Adrenal gland (tissue), 12 donors: Measurements from ENCODE around the gene PTPRD. TPM values are rescaled to one million over a fixed set of nuclear protein-coding genes. Genes with fewer than 3 reads are reported as not detected.

Experiments used
- DNase-seq, 7 donors: peaks; one replicate each; pipeline ENCODE4 v3.0.0-alpha.2; 2019 to 2020
- H3K27ac ChIP-seq, 5 donors: fragments of 200-600 bp; sonication (generic) in 4 of 5; 1 replicate in 3 of 5; 2 replicates in 2 of 5; pipeline versions ENCODE4 v1.5.1 to v1.8.0; 2016 to 2020; ENCODE audit warnings: mild to moderate bottlenecking in 1 of 5
- H3K27me3 ChIP-seq: fragments of 200-600 bp; 2 replicates; pipeline ENCODE4 v1.8.0; 2021
- H3K36me3 ChIP-seq, 2 donors: fragments of 200-600 bp; replicated peaks in 1 of 2; 1 replicate in 1 of 2; 2 replicates in 1 of 2; pipeline versions ENCODE4 v1.5.1 to v1.8.0; 2018 to 2022
- H3K4me1 ChIP-seq, 2 donors: fragments of 200-600 bp; replicated peaks in 1 of 2; 1 replicate in 1 of 2; 2 replicates in 1 of 2; pipeline versions ENCODE4 v1.5.1 to v1.8.0; 2018 to 2021
- H3K4me3 ChIP-seq, 4 donors: fragments of 200-600 bp; sonication (generic) in 3 of 4; one replicate each; pipeline ENCODE4 v1.5.1; 2016 to 2018
- H3K9me3 ChIP-seq, 3 donors: fragments of 200-600 bp; sonication (generic) in 1 of 3; replicated peaks in 1 of 3; 1 replicate in 2 of 3; 2 replicates in 1 of 3; pipeline versions ENCODE4 v1.5.1 to v1.8.0; 2016 to 2021
- POLR2A ChIP-seq, 2 donors: fragments of 450-650 bp; IDR thresholded peaks; one replicate each; pipeline ENCODE4 v1.6.1; 2017; ENCODE audit warnings: antibody characterized with exemption in 2 of 2, mild to moderate bottlenecking in 2 of 2, moderate library complexity in 1 of 2
- WGBS, 4 donors: extraction: QIAGEN DNeasy Blood & Tissue Kit in 2 of 4; methylation state at CpG; one replicate each; pipeline versions ENCODE4 v1.1.5 to v1.1.7; 2013 to 2017; 5-methylcytosine and 5-hydroxymethylcytosine counted together
- intact Hi-C, 2 donors: fragments of 100-400 bp; cut with DNase I; formaldehyde crosslinking; loops; one replicate each; pipeline versions ENCODE4 v1.14.1 to v1.15.0; 2022 to 2023
- polyA plus RNA-seq, 3 donors: library from polyadenylated mRNA; stranded (reverse); fragments of 200-250 nt in 2 of 3; fragments of 350-450 nt in 1 of 3; fragmentation: Illumina TruSeq in 1 of 3; extraction: RNeasy Lipid Tissue Mini Kit (QIAGEN cat#74804) in 1 of 3; gene quantifications; one replicate each; pipeline ENCODE4 v1.2.3, GENCODE V29; 2013 to 2014
- total RNA-seq, 9 donors: library from RNA; depleted of rRNA in 4 of 9; stranded (reverse); fragments of >200 nt in 4 of 9; fragments of 120-200 nt in 1 of 9; fragmentation: NEBNext Ultra II Directional in 1 of 9; extraction: Animal tissue kit (Norgen Biotek cat#: 25700) in 1 of 9; gene quantifications; one replicate each; pipeline versions ENCODE4 v1.1.0 to v1.2.4, GENCODE V29; 2013 to 2023
- TF ChIP-seq, protein P1 (sequence below), 6 experiments: fragments of 450-650 bp in 4 of 6; fragments of 200-600 bp in 2 of 6; sonication (generic) in 1 of 6; IDR thresholded peaks; 1 replicate in 5 of 6; 2 replicates in 1 of 6; pipeline versions ENCODE4 v1.5.1 to v1.8.0; 2016 to 2021; ENCODE audit warnings: antibody characterized with exemption in 6 of 6, mild to moderate bottlenecking in 2 of 6, moderate library complexity in 1 of 6
- donor health status: healthy with polysubstance abuse.
- donor health status: Bipolar disorder and iron deficiency.
- donor health status: DM: yes; HTN: yes; CAD: no.
- donor health status: DM: no; HTN: no; CAD: no.
- donor health status: DM: no; HTN: no; CAD: no.
- donor health status: DM: yes; HTN: yes; CAD: no.

Gene PTPRD
- total and polyA plus RNA-seq, 12 donors, result 0.61 to 71.2 (median 4.5) TPM

DNA sequence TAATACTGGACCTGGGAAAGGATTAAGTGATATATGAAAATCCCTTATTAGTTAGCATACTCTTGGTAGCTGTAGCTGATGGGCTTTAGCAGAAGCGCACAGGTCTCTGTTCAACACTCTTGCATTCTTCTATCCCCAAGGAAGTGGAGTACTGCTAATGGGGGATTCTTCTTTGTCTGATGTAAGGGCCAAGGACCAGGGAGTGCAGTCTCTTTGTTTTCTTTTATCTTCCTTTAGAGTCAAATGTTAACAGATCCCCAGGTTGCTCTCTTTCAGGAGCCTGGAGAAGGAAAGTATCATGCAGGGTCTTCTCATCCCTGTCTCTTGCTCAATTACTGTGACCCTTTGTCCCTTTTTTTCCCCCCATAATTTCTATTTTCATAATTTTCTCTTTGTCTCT is 1666.3 kb downstream of the PTPRD start:
- H3K4me1 ChIP-seq, result no peaks in the 10 kb centered on the region
- H3K27me3 ChIP-seq, result no peaks in the 10 kb centered on the region
- no peak for DNase-seq
- WGBS, 4 donors, result 85 to 94% (median 89%) methylated on average over 1 of the region's 1 CpG
- no peaks in the 10 kb centered on the region for H3K36me3 ChIP-seq
- TF ChIP-seq POLR2A (IDR thresholded peaks at IDR 0.05), result no peak
- TF ChIP-seq, protein P1, sequence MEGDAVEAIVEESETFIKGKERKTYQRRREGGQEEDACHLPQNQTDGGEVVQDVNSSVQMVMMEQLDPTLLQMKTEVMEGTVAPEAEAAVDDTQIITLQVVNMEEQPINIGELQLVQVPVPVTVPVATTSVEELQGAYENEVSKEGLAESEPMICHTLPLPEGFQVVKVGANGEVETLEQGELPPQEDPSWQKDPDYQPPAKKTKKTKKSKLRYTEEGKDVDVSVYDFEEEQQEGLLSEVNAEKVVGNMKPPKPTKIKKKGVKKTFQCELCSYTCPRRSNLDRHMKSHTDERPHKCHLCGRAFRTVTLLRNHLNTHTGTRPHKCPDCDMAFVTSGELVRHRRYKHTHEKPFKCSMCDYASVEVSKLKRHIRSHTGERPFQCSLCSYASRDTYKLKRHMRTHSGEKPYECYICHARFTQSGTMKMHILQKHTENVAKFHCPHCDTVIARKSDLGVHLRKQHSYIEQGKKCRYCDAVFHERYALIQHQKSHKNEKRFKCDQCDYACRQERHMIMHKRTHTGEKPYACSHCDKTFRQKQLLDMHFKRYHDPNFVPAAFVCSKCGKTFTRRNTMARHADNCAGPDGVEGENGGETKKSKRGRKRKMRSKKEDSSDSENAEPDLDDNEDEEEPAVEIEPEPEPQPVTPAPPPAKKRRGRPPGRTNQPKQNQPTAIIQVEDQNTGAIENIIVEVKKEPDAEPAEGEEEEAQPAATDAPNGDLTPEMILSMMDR (IDR thresholded peaks at IDR 0.05), result no peak
- no peaks in the 10 kb centered on the region for H3K9me3 ChIP-seq
- no peak overlapping the region for H3K4me3 ChIP-seq
- intact Hi-C loops, result no loop called here
- H3K27ac ChIP-seq, result no peak overlapping the region

DNA sequence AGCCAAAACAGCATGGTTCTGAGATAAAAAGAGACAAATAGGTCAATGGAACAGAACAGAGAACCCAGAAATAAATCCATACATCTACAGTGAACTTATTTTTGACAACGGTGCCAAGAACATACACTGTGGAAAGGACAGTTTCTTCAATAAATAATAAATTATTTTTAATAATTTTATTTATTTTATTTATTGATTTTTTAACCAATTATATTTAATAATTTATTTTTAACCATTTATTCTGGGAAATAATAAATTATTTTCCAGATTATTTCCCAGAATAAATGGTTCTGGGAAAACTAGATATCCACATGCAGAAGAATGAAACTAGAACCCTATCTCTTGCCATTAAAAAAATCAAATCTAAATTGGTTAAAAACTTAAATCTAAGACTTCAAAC is 1669.4 kb downstream of the PTPRD start:
- no peak for DNase-seq
- no peaks in the 10 kb centered on the region for H3K9me3 ChIP-seq
- intact Hi-C loops, result no loop called here
- 88 to 100% (median 90%) methylated on average over 1 of the region's 1 CpG for WGBS, 4 donors
- H3K36me3 ChIP-seq, result no peaks in the 10 kb centered on the region
- H3K27me3 ChIP-seq, result no peaks in the 10 kb centered on the region
- no peaks in the 10 kb centered on the region for H3K4me1 ChIP-seq
- H3K27ac ChIP-seq, result no peak overlapping the region
- TF ChIP-seq, protein P1 (IDR thresholded peaks at IDR 0.05), result no peak
- no peak for TF ChIP-seq POLR2A (IDR thresholded peaks at IDR 0.05)
- no peak overlapping the region for H3K4me3 ChIP-seq

DNA sequence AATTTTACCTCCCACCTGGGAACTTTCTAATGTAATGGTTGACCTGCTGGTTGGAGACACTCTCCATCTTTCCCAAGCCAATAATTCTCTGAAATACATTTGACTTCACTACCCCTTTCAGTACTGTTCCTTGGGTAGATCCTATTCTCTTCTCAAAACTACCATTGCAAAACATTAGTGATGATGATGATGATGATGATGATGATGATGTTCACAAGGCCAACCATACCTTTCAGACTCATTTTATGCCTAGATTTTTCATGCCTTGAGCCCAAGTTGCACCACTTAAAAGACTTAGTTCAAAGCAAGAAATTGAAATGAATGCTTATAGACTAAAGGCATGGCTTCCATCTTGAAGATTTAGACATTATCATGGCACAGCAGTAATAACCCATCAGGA is 1672.2 kb downstream of the PTPRD start:
- Histone ChIP-seq H3K36me3 (no peaks in the 10 kb centered on the region), H3K27me3 (no peaks in the 10 kb centered on the region), H3K27ac (no peak overlapping the region), H3K4me3 (no peak overlapping the region), H3K9me3 (no peaks in the 10 kb centered on the region), H3K4me1 (no peaks in the 10 kb centered on the region)
- no peak for DNase-seq
- TF ChIP-seq, protein P1 (IDR thresholded peaks at IDR 0.05), result no peak
- TF ChIP-seq POLR2A (IDR thresholded peaks at IDR 0.05), result no peak
- intact Hi-C loops, result no loop called here

DNA sequence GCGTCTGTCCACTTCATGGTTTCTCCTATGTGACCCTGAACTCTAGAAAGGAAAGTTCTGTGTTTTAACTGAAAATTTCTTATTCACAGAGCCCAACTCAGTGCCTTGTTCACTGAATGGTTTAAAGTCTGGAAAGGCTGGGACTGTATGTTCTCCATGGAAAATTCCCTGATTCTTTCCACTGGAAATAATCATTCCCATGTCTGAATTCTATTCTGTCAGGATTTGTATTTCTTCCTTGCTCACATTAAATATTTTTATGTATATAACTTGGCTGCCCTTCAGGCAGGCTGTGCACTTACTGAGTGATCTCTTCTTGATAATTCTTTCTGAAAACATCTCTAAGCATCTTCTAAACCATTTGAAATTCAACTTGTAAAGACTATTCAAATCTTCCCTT is 1686.3 kb downstream of the PTPRD start:
- no peaks in the 10 kb centered on the region for H3K4me1 ChIP-seq
- DNase-seq, result no peak
- H3K27ac ChIP-seq, result no peak overlapping the region
- WGBS, 4 donors, result 73 to 100% (median 77%) methylated on average over 1 of the region's 1 CpG
- no peaks in the 10 kb centered on the region for H3K27me3 ChIP-seq
- TF ChIP-seq, protein P1 (IDR thresholded peaks at IDR 0.05), result no peak
- TF ChIP-seq POLR2A (IDR thresholded peaks at IDR 0.05), result no peak
- H3K9me3 ChIP-seq, result no peaks in the 10 kb centered on the region
- no peak overlapping the region for H3K4me3 ChIP-seq
- intact Hi-C loops, result no loop called here
- H3K36me3 ChIP-seq, result no peaks in the 10 kb centered on the region
